Activated T-cell treated with anti-CD3 and anti-CD28 coated beads, Interleukin-2, amount 50 U/mL, for 72 hours (primary cell): ENCODE results near the gene APOC4. TPM values are rescaled to one million over a fixed set of nuclear protein-coding genes. Genes with fewer than 3 reads are reported as not detected.

Experiments
- ATAC-seq, 2 donors: fragments of 150-1000 bp; cut with Tn5 transposase; replicated peaks in 1 of 2; 2 replicates each; pipeline ENCODE4 v1.10.0; 2021; ENCODE audit warnings: moderate library complexity in 2 of 2, mild to moderate bottlenecking in 1 of 2
- DNase-seq, 2 donors: peaks; one replicate each; pipeline ENCODE4 v3.0.0; 2021 to 2022; ENCODE audit warnings: mixed read lengths in 1 of 2
- H3K27ac Mint-ChIP-seq: one replicate; pipeline ENCODE4 v1.8.0; 2022; ENCODE audit warnings: mild to moderate bottlenecking, moderate library complexity, mixed read lengths
- H3K27me3 Mint-ChIP-seq: one replicate; pipeline ENCODE4 v1.8.0; 2022; ENCODE audit warnings: low read depth, mixed read lengths
- H3K36me3 Mint-ChIP-seq, 2 donors: one replicate each; pipeline ENCODE4 v1.8.0; 2022; ENCODE audit warnings: mixed read lengths in 2 of 2, mild to moderate bottlenecking in 1 of 2; ENCODE audit not compliant: insufficient read depth in 2 of 2
- H3K4me1 Mint-ChIP-seq: one replicate; pipeline ENCODE4 v1.8.0; 2022; ENCODE audit warnings: low read depth, mixed read lengths
- H3K4me3 Mint-ChIP-seq, 2 donors: one replicate each; pipeline ENCODE4 v1.8.0; 2022; ENCODE audit warnings: mild to moderate bottlenecking in 2 of 2, mixed read lengths in 2 of 2, moderate library complexity in 2 of 2
- H3K9me3 Mint-ChIP-seq, 2 donors: one replicate each; pipeline ENCODE4 v1.8.0; 2022; ENCODE audit warnings: mixed read lengths in 2 of 2
- total RNA-seq, 2 donors: library from RNA; stranded (reverse); gene quantifications; one replicate each; pipeline ENCODE4 v1.2.3, GENCODE V29; 2022

Gene APOC4
- total RNA-seq, 2 donors from 2014 or later, result not detected

GRCh38 chr19:44984005-44984404 lies 42.0 kb downstream of the APOC4 start:
- no peak overlapping the region for H3K4me3 Mint-ChIP-seq
- no peaks in the 10 kb centered on the region for H3K36me3 Mint-ChIP-seq
- no peaks in the 10 kb centered on the region for H3K27me3 Mint-ChIP-seq
- no peak for ATAC-seq
- H3K4me1 Mint-ChIP-seq, result no peaks in the 10 kb centered on the region
- H3K27ac Mint-ChIP-seq, result peak overlapping the region; percentile 31
- H3K9me3 Mint-ChIP-seq, result no peaks in the 10 kb centered on the region
- no peak for DNase-seq

GRCh38 chr19:44985445-44985844 lies 43.4 kb downstream of the APOC4 start:
- H3K27ac Mint-ChIP-seq, result no peak overlapping the region
- no peaks in the 10 kb centered on the region for H3K36me3 Mint-ChIP-seq

GRCh38 chr19:44986389-44986788 lies 44.4 kb downstream of the APOC4 start:
- Mint-ChIP-seq H3K36me3 (no peaks in the 10 kb centered on the region), H3K27me3 (no peaks in the 10 kb centered on the region), H3K4me1 (no peaks in the 10 kb centered on the region), H3K9me3 (no peaks in the 10 kb centered on the region), H3K27ac (no peak overlapping the region), H3K4me3 (no peak overlapping the region)
- ATAC-seq, result no peak
- DNase-seq, result no peak

More at GRCh38 chr19:44985445-44985844, 43.4 kb downstream of the APOC4 start:
- no peaks in the 10 kb centered on the region for H3K4me1 Mint-ChIP-seq
- H3K9me3 Mint-ChIP-seq, result no peaks in the 10 kb centered on the region
- ATAC-seq, result no peak
- H3K4me3 Mint-ChIP-seq, result no peak overlapping the region
- H3K27me3 Mint-ChIP-seq, result no peaks in the 10 kb centered on the region
- DNase-seq, result no peak

- Mint-ChIP-seq H3K4me3 (no peak overlapping the region), H3K27me3 (no peaks in the 10 kb centered on the region), H3K9me3 (no peaks in the 10 kb centered on the region), H3K36me3 (peaks cover 0 to 2% of the 10 kb centered on the region in 2 donors), H3K4me1 (no peaks in the 10 kb centered on the region), H3K27ac (no peak overlapping the region)
- DNase-seq (no peak), ATAC-seq (no peak)
Observed at GRCh38 chr19:44987148-44987675, 45.2 kb downstream of the APOC4 start.

- Mint-ChIP-seq H3K27me3 (no peaks in the 10 kb centered on the region), H3K4me1 (no peaks in the 10 kb centered on the region), H3K4me3 (no peak overlapping the region), H3K36me3 (peaks cover 0 to 2% of the 10 kb centered on the region in 2 donors), H3K27ac (no peak overlapping the region), H3K9me3 (no peaks in the 10 kb centered on the region)
- DNase-seq (no peak), ATAC-seq (no peak)
Observed at GRCh38 chr19:44988273-44988672, 46.2 kb downstream of the APOC4 start.

GRCh38 chr19:44988896-44989556 lies 47.0 kb downstream of the APOC4 start:
- H3K36me3 Mint-ChIP-seq, result peaks cover 0 to 2% of the 10 kb centered on the region in 2 donors
- no peak overlapping the region for H3K4me3 Mint-ChIP-seq
- DNase-seq (peak; percentile 73 to 74), ATAC-seq (peak; percentile 76 to 80)
- no peaks in the 10 kb centered on the region for H3K27me3 Mint-ChIP-seq
- no peaks in the 10 kb centered on the region for H3K4me1 Mint-ChIP-seq
- no peaks in the 10 kb centered on the region for H3K9me3 Mint-ChIP-seq
- no peak overlapping the region for H3K27ac Mint-ChIP-seq

- Mint-ChIP-seq H3K4me1 (no peaks in the 10 kb centered on the region), H3K27ac (no peak overlapping the region), H3K9me3 (no peaks in the 10 kb centered on the region)
Observed at GRCh38 chr19:44990459-44990858, 48.4 kb downstream of the APOC4 start.

GRCh38 chr19:44990966-44991365 lies 48.9 kb downstream of the APOC4 start:
- H3K27me3 Mint-ChIP-seq, result no peaks in the 10 kb centered on the region
- H3K9me3 Mint-ChIP-seq, result no peaks in the 10 kb centered on the region
- no peak overlapping the region for H3K4me3 Mint-ChIP-seq
- no peak for DNase-seq
- no peak for ATAC-seq
- no peaks in the 10 kb centered on the region for H3K4me1 Mint-ChIP-seq
- peaks cover 0 to 2% of the 10 kb centered on the region in 2 donors for H3K36me3 Mint-ChIP-seq
- no peak overlapping the region for H3K27ac Mint-ChIP-seq

More at GRCh38 chr19:44990459-44990858, 48.4 kb downstream of the APOC4 start:
- DNase-seq (no peak), ATAC-seq (no peak)
- peaks cover 0 to 2% of the 10 kb centered on the region in 2 donors for H3K36me3 Mint-ChIP-seq
- H3K27me3 Mint-ChIP-seq, result no peaks in the 10 kb centered on the region
- no peak overlapping the region for H3K4me3 Mint-ChIP-seq

- H3K36me3 Mint-ChIP-seq, result peaks cover 0 to 2% of the 10 kb centered on the region in 2 donors
- H3K4me1 Mint-ChIP-seq, result no peaks in the 10 kb centered on the region
- no peaks in the 10 kb centered on the region for H3K9me3 Mint-ChIP-seq
- no peak overlapping the region for H3K27ac Mint-ChIP-seq
- H3K27me3 Mint-ChIP-seq, result no peaks in the 10 kb centered on the region
- ATAC-seq, result no peak
- no peak overlapping the region for H3K4me3 Mint-ChIP-seq
- no peak for DNase-seq
Observed at GRCh38 chr19:44992336-44993163, 50.5 kb downstream of the APOC4 start.

- H3K9me3 Mint-ChIP-seq, result no peaks in the 10 kb centered on the region
- H3K36me3 Mint-ChIP-seq, result peaks cover 0 to 2% of the 10 kb centered on the region in 2 donors
- DNase-seq (no peak), ATAC-seq (no peak)
- H3K4me3 Mint-ChIP-seq, result no peak overlapping the region
- no peak overlapping the region for H3K27ac Mint-ChIP-seq
- no peaks in the 10 kb centered on the region for H3K27me3 Mint-ChIP-seq
- no peaks in the 10 kb centered on the region for H3K4me1 Mint-ChIP-seq
Observed at GRCh38 chr19:44993526-44993925, 51.5 kb downstream of the APOC4 start.

- Mint-ChIP-seq H3K27me3 (no peaks in the 10 kb centered on the region), H3K36me3 (peaks cover 0 to 2% of the 10 kb centered on the region in 2 donors), H3K27ac (no peak overlapping the region), H3K4me1 (no peaks in the 10 kb centered on the region), H3K4me3 (no peak overlapping the region), H3K9me3 (no peaks in the 10 kb centered on the region)
- ATAC-seq (no peak), DNase-seq (no peak)
Observed at GRCh38 chr19:44993926-44994537, 52.0 kb downstream of the APOC4 start.
